GM21390 (cell line): Measurements from ENCODE around the gene GTF2H1.
"Not testable (repeated sequence)": the region's sequence is repeated elsewhere in the genome, so short reads cannot be mapped to it uniquely, and the experiment has no call there.

ENCODE experiments used
- ATAC-seq: cut with Tn5 transposase; IDR thresholded peaks from one replicate; pipeline ENCODE4 v1.9.1; 2021; ENCODE audit not compliant: unreplicated experiment

GTF2H1 gene

GRCh38 chr11:18317551-18317950 lies 4.8 kb upstream of the GTF2H1 start:
- no peak for ATAC-seq

- no peak for ATAC-seq
Observed at GRCh38 chr11:18319914-18320313, 2.5 kb upstream of the GTF2H1 start.

- no peak for ATAC-seq
Observed at GRCh38 chr11:18320617-18321016, 1.8 kb upstream of the GTF2H1 start.

- peak; percentile 4 for ATAC-seq
Observed at GRCh38 chr11:18321578-18321968, 794 bp upstream of the GTF2H1 start.

- ATAC-seq, result no peak
Observed at GRCh38 chr11:18322818-18323570, 627 bp downstream of the GTF2H1 start.

GRCh38 chr11:18323881-18324280 lies 1.5 kb downstream of the GTF2H1 start:
- ATAC-seq, result not testable (repeated sequence)

GRCh38 chr11:18324381-18324780 lies 2.0 kb downstream of the GTF2H1 start:
- no peak for ATAC-seq

- peak; percentile 58 for ATAC-seq
Observed at GRCh38 chr11:18329196-18329870, 7.0 kb downstream of the GTF2H1 start.

GRCh38 chr11:18330921-18331320 lies 8.6 kb downstream of the GTF2H1 start:
- ATAC-seq, result no peak

GRCh38 chr11:18332302-18332701 lies 9.9 kb downstream of the GTF2H1 start:
- no peak for ATAC-seq

GRCh38 chr11:18332891-18333290 lies 10.5 kb downstream of the GTF2H1 start:
- no peak for ATAC-seq

- ATAC-seq, result no peak
Observed at GRCh38 chr11:18347471-18348125, 25.2 kb downstream of the GTF2H1 start.

GRCh38 chr11:18352581-18352980 lies 30.2 kb downstream of the GTF2H1 start:
- no peak for ATAC-seq

- no peak for ATAC-seq
Observed at GRCh38 chr11:18358646-18359045, 36.3 kb downstream of the GTF2H1 start.

GRCh38 chr11:18361154-18361553 lies 38.8 kb downstream of the GTF2H1 start:
- no peak for ATAC-seq

GRCh38 chr11:18364495-18365073 lies 42.2 kb downstream of the GTF2H1 start:
- ATAC-seq, result no peak

- ATAC-seq, result no peak
Observed at GRCh38 chr11:18365741-18366140, 43.4 kb downstream of the GTF2H1 start.

GRCh38 chr11:18366286-18366685 lies 43.9 kb downstream of the GTF2H1 start:
- no peak for ATAC-seq

GRCh38 chr11:18367431-18367830 lies 45.1 kb downstream of the GTF2H1 start:
- no peak for ATAC-seq

GRCh38 chr11:18368221-18368620 lies 45.9 kb downstream of the GTF2H1 start:
- no peak for ATAC-seq

GRCh38 chr11:18369398-18369797 lies 47.0 kb downstream of the GTF2H1 start:
- no peak for ATAC-seq

- ATAC-seq, result no peak
Observed at GRCh38 chr11:18371279-18371678, 48.9 kb downstream of the GTF2H1 start.
